Skin of body (tissue), 2 donors: ENCODE data around the gene CEP89. TPM values are rescaled to one million over a fixed set of nuclear protein-coding genes. Genes with fewer than 3 reads are reported as not detected.
"Not testable (repeated sequence)": the region's sequence is repeated elsewhere in the genome, so short reads cannot be mapped to it uniquely, and the experiment has no call there.

Source experiments
- DNase-seq: peaks from one replicate; lab custom pipeline; 2025; lab: John Stamatoyannopoulos, UW
- total RNA-seq: library from RNA; depleted of rRNA; stranded (reverse); fragments of >200 nt; gene quantifications from one replicate; pipeline ENCODE4 v1.2.3, GENCODE V29; 2014

The CEP89 gene
- total RNA-seq, 1 donor from 2014 or later: 9.5 TPM

DNA sequence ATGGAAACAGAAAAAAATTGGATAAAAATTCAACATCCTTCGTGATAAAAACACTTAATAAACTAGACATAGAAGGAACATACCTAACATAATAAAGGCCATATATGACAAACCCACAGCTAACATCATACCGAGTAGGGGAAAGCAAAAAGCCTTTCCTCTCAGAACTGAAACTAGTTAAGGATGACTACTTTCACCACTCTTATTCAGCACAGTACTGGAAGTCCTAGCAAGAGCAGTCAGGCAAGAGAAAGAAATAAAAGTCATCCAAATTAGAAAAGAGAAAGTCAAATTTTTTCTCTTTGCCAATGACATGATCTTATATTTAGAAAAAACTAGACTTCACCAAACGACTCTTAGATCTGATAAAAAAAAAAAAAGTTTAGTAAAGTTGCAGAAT is 76.4 kb downstream of the CEP89 start:
- no peak for DNase-seq

DNA sequence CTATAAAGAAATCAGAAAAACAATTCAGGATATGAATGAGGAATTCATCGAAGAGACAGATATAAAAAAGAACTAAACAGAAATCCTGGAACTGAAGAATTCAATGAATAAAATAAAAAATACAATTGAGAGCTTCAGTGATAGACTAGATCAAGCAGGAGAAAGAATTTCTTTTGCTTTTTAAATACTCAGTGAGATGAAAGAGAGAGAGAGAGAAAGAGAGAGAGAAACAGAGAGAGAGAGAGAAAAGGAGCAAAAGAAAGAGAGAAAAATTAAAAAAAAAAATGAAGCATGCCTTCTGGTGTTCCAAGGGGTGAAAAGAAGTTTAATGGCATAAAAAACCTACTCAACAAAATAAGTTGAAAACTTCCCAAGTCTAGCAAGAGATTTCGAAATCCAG is 80.1 kb downstream of the CEP89 start:
- no peak for DNase-seq

DNA sequence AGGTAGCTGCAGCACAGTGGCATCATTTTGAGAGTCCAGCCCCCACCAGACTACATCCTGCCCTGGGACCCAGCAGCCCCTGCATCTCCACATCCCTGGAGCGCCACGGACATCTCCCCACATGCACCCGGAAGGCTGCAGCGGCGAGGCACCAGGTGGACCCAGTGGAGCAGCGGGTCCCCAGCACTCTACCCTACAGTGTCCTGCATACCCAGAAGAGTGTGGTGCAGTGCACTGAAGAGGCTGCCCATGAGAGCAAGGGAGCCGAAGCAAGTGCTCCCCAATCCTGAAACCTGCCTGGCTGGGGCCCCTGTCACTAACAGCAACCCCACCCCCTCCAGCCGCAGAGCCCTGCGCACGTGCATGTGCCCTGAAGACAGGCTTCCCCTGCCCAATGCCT is 80.9 kb downstream of the CEP89 start:
- DNase-seq: no peak

DNA sequence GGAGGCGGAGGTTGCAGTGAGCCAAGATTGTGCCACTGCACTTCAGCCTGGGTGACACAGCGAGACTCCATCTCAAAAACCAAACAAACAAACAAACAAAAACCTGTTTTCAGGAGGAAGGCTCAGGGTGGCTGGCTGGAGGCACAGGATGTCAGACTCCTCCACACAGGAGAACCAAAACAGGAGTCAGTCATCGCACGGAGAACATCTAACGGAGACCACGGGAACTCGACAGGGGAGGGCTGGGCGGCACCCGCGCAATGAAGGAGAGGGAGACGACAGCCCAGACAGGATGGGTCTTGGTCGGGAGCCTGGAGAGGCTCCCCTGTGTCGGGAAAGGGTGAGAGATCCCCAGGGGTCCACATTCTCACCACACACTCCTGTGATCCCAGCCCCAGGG is 81.4 kb downstream of the CEP89 start:
- no peak for DNase-seq

DNA sequence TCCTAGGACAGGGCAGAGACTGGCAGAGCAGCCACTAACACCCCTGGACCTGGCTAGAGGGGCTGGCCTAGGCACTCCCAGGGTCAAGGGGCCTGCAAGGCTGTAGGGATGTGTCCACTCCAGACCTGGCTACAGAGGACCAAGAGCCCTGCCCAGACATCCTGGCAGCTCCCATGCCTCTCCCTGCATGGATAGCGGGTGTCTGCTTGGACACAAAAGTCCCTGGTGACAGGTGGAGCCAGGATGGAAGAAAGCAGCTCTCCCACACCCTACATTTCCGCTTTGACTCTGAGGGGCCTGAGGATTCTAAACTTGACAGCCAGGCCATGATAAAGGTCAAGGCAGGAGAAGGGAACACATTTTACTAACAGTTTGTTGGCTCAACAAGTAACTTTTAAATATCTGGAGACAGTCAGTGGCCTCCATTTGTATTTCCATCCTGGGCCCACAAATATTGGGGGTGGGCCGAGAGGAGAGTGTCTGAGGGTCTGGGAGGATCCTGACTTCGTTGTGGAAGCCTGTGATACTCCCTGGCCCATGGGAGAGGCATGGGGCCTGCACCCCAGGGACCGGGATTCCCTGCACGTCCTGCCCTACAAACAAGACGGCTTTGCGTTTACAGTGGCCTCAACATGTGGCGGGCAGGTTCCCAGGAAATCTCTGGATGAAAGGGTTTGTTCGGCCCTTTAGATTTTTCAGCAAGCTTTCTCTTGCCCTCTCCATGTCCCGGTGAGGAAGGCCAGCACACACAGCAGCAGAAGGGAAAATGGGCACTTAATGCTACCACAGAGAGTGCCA is 82.4 kb downstream of the CEP89 start:
- DNase-seq: no peak

DNA sequence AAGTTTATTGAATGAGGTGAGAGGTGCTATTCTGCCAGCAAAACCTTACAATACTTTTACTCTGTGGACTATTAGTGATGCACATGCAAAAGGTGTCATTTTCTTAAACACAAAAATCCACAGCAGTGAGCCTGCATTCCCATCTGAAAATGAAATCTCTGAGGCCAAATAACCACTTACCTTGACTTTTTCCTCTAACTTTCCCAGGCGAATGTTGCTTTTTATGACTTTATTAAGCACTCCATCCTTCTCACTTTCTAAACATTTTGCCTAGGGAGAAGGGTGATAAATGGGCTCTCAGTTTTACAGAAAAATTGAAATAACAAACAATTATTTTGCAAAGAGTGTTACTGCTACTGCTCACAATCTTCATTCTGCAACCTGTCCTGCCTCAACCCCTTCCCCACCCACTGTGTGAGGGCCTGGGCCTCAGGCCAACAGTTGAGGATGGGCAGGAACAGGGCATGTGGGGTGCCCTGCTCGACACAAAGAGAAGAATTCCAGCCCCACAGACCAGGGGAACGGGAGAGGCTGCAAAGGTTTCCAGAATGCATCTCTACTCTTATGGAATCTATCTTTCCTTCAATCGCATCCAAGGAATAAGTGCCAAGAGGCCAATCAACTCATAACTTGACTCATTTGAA is 84.1 kb downstream of the CEP89 start:
- DNase-seq: no peak

DNA sequence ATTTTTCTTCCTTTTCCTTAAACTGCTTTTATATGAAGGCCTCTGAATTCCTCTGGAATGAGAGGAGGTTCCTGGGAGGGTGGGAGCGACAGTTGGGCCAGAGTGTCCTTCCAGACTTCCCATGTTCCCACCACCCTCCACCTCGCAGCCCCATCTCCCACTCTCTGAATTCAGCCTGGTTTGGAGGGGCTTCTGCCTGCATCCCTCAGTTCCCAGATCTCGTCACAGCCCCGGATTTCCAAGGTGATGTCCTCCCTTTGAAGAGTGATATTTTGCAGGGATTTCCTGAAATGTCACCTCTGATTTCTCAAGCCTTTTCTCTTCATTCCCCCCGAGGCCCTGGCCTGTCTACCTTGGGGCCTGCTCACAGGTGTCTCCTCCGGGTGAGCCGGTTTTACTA is 85.5 kb downstream of the CEP89 start:
- DNase-seq: no peak

DNA sequence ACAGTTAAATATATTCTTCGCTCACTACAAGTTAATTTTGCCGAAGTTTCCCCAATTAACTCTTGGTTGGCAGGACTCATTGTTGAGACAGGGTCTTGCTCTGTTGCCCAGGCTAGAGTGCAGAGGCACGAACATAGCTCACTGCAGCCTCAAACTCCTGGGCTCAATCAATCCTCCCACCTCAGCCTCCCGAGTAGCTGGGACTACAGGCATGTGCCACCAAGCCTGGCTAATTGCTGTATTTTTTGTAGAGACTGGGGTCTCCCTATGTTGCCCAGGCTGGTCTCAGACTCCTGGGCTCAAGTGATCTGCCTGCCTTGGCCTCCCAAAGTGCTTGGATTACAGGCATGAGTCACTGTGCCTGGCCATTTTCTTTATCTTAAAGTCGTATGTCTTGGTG is 86.5 kb downstream of the CEP89 start:
- DNase-seq: not testable (repeated sequence)

DNA sequence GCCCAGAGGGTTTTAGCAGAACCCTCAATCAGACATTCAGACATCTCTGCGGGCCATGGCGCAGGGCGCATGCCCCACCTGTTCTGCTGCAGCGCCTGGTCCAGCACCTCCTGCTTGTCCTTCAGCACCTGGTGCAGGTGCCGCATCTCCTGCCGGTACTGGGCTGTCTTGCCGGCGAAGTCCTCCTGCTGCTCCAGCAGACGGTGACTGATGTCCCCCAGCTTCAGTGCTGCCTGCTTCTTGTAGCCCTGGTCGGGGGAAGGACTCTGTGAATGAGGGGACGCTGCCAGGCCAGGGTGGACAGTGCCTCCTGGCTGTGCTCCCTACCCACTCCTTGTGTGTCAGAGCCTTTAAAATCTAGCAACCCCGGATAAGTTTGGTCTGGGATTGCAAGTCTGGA is 90.0 kb downstream of the CEP89 start:
- DNase-seq: no peak

DNA sequence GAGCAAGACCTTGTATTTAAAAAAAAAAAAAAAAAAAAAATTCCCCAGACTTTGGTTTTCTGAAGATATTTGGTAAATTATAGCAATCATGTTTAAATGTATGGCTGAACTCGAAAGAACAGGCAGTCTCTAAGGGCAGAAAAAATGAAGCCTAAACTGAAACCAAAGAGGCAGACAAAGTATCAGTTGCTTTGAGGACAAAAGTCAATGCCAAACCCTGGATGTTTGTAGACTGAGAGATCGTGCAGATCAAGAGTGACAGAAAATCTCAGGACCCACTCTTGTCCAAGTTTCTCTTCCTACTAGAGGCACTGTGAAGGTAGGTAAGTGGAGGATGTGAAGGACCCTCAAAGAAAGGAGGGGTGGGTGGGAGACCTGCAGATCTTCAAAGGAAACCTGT is 91.1 kb downstream of the CEP89 start:
- no peak for DNase-seq

DNA sequence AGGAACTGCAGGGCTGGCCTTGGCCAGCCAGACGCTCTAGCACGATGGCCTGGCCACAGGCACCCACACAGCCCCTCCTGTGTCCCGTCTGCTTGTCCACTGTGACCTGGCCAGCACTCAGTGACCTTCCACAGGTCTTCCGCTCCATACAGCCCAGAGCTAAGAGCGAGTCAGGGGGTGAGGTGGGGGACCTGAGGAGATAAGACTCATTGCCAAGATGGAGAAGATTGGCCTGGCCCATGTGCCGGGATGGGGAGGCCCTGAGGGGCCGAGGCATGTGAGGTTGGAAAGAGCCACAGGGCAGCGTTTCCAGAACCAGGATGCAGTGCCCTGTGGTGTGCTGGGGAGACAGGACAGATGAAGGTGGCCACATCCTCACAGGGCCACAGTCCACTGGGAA is 92.0 kb downstream of the CEP89 start:
- DNase-seq: no peak

DNA sequence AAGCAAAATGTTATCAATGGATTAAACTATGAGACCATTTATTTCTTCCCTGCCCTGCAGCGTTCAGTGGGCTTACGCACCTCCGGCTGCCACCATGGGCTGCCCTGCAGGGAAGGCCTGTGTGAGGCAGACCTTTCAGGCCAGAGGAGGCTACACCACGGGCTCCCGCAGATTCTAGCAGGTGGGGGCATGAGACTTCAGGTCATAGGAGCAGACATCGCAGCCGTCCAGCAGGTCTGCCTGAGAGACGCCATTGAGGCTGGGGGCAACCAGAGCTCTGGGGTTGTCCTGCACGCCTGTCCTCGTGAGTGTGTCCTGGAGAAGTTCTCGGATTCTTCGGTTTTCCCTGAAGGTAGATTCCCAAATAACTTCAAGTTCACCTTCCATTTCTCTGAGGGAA is 92.8 kb downstream of the CEP89 start:
- no peak for DNase-seq

DNA sequence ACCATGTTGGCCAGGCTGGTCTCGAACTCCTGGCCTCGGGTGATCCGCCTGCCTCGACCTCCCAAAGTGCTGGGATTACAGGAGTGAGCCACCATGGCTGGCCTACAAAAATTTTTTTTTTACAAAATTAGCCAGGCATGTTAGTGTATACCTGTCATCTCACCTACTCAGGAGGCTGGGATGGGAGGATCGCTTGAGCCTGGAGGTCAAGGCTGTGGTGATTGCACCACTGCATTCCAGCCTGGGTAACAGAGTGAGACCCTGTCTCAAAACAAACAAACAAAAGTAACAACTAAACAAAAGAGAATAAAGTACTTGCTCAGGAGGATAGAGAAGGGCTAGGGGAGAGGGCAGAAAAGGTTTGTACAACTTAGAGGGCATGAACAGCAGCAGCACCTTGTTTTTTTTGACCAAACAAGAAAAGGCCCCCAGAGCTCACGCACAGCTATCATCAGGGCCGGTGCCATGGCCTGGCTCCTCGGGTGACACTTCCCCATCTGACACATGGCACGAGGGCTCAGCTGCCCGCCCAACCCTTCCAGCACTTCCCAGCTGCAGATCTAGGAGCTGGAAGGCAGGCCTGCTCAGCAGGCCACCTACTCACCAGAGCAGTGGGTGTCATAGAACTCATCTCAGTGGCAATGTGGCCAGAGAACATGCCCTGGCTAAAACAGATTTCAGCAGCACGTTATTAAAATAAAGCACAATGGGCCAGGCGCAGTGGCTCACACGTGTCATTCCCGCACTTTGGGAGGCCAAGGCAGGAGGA is 93.6 kb downstream of the CEP89 start:
- DNase-seq: no peak

DNA sequence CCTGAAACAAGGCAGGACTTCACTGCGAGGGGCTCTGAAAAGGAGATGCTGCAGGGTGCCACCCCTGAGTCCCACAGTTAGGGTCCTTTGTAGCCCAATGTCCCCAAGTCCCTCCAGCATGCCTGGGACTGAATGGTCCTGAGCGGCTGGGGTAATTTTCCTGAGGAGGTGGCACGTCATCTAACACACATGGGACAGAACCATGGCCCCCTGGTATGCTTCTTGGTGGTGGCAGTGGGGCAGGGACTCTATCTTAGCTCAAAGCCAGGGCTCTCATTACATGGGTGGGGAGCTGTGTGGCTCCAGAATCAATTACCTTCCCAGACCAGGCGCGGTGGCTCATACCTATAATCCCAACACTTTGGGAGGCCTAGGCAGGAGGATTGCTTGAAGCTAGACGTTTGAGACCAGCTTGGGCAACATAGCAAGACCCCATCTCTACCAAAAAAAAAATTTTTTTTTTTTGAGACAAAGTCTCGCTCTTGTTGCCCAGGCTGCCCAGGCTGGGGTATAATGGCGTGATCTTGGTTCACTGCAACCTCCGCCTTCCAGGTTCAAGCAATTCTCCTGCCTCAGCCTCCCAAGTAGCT is 94.3 kb downstream of the CEP89 start:
- no peak for DNase-seq

DNA sequence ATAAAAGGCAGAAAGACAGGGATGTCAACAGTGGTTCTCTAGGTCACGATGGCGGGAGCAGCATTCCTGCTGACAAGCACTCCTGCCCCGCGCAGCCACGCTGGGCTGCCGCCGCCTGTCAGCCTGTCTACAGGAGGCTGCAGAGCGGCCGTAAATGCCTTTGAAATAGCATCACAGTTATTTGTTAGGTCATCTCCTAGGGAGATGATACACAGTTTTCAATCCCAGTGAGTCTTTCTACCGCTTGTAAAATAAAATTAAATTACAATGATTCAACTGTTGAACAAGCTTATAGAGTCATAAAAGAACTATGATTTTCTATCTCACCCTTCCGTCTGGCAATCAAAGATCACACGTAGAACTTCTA is 94.9 kb downstream of the CEP89 start:
- DNase-seq: no peak

DNA sequence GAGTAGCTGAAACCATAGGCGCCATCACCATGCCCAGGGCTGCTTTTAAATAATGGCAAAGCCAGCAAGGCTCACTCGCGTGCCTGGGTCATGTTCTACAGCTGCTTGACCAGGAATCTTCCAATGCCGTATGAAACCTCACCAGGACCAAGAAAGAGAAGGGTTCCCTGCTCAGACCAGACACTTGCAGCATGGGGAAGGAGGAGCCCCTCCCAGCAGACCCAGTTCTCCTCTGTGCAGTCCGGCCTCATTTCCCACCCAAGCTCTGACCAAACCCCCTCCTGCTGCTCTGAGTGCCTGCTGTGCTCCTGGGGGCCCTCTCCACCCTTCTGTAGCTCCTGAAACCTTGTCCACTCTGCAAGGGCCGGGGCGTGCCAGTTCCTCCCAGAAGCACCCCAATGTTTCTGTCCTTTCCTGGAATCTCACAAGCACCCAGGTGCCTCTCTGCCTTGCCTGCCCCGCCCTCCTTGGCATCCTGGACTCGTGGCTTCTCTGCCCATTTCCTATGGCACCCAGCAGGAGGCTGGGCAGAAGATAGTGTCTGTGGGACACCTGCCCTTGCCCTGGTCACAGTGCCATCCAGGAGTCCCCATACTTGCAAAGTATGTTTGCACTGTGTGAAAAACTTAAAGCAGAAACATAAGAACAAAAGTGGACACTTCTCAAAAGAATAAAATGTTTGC is 95.4 kb downstream of the CEP89 start:
- no peak for DNase-seq

DNA sequence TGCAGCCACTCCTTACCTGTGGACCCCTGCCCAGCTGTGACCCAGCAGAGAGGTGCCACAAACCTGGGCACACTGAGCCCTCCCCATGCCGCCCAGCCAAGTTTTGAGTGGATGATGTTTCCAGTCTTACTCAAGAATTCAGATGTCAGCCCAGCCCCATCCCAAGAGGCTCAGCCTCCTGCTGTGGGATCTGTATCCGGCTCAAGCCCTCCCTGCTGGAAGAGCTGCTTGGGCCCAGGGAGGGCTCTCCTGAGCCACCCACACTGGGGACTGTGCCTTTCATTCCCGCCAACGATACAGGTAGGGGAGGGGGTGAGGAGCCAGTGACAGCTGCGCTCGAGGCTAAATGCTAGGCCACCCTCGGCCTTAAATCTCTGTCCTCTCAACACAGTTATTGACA is 96.3 kb downstream of the CEP89 start:
- no peak for DNase-seq

DNA sequence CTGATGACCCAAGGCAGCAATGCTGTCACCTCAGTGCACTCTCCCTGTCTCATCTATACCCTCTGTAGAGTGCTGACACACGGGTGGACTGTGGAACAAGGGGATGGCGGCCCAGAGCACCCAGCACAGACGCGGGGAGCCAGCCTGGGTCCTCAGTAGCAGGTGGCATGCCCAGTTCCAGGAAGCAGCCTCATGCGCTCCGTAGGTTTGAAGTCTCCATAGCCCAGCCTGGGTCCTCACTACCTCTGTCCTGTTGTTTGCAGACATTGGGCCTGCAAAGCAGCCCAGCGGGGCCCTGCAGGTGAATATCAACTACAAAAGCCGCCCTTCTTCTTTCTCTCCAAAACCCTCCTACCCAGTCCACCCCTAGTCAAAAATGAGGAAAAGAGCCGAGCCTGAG is 97.2 kb downstream of the CEP89 start:
- DNase-seq: no peak

DNA sequence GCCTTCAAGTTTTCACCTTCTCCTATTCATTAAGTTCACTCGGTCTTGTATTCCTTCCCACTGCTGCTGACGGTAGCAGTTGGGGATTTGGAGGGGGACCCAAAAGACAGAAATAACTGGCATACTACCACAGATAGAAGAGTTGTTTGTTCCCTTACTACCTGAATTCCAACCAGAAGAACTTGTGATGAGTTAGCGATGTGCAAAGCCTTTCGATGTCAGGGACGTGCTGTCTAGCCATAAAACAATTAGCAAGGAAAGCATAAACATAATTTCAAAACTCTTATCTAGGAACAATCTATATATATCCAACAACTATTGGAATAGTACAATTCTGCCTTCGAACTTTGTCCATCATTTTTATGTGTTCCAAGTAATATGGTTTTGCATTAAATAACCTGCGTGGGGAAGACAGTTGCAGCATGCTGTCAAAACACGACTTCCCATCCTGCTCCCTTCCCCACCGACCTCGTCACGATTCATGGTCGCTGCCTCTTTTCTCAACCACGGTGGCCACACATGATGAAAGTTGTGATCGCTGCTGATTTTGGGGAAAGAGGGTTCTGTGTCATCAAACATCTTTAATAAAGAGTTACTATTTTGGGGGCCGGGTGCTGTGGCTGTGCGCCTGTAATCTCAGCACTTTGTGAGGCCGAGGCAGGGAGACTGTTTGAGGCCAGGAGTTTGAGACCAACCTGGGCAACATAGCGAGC is 98.4 kb downstream of the CEP89 start:
- DNase-seq: no peak

DNA sequence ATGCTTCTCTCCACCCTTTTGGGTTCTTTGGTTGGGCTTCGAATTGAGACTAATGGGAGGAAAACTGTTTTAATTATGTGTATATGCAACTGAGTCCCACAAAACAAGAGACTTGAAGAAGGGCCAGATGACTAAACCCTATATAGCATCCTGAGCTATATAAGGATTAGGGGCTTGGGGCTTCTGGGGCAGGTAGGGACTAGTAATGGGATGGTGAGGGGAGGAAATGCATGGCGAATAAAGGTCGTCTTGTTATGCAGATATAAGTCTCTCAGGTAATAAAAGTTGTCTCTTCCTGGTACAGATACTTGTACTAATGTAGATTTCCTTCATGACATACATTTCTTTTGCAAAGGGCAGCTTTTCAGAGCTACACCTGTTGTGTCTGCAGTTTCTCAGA is 99.4 kb downstream of the CEP89 start:
- DNase-seq: no peak

DNA sequence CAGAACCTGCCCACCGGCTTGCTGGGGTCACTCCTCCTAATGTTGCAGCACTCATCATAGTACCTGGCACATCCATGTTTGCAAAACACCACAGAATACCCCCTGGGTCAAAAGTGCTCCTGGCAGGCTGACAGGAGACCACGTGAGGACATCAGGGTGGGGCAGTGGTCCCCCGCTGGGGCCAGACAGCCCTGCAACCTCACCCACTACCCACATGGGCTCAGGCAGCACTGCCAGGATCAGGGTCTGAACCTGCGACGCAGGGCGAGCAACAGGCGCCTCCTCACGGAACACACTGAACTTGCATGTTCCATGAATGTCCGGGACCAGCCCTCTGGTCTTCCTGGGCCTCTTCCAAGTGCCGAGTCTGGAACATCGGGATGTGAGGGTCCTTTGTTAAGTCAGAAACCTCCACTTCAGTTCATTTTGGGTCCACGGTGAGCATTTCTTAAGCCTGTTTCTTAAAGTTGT is 100.7 kb downstream of the CEP89 start:
- DNase-seq: no peak
